NB4 (cell line): ENCODE data around the gene ALX1.

Experiments
- CTCF ChIP-seq: IDR thresholded peaks from one replicate; pipeline ENCODE4 v1.5.1; 2012; ENCODE audit warnings: low read depth, low read length
- MAX ChIP-seq: IDR thresholded peaks from 2 replicates; pipeline ENCODE4 v1.6.1; 2011; ENCODE audit warnings: low read depth, low read length
- MYC ChIP-seq: IDR thresholded peaks from 2 replicates; pipeline ENCODE4 v1.6.1; 2011; ENCODE audit warnings: low read depth, low read length
- POLR2A ChIP-seq: IDR thresholded peaks from 2 replicates; pipeline ENCODE4 v1.6.1; 2011; ENCODE audit warnings: mild to moderate bottlenecking; ENCODE audit not compliant: insufficient read length; ENCODE audit errors: extremely low read depth

GRCh38 chr12:85273381-85274314 lies 6.4 kb upstream of the ALX1 start:
- TF ChIP-seq POLR2A (no peak), CTCF (no peak), MYC (no peak), MAX (no peak)
